ENCODE data around the gene UBE3D.
"Not testable (repeated sequence)": the region's sequence is repeated elsewhere in the genome, so short reads cannot be mapped to it uniquely, and the experiment has no call there.

Gene UBE3D

GRCh38 chr6:82955841-82956240 is 109.8 kb downstream of the UBE3D start:
- no peak for TF ChIP-seq CTCF (IDR thresholded peaks at IDR 0.05; ENCODE audit: control insufficient read depth, extremely low read depth, insufficient read depth)
- no peak overlapping the region for H3K4me3 ChIP-seq (ENCODE audit: low read depth, low read length)
- DNase-seq (ENCODE audit: low read depth): no peak

- TF ChIP-seq CTCF (IDR thresholded peaks at IDR 0.05; ENCODE audit: control insufficient read depth, extremely low read depth, insufficient read depth): no peak
- DNase-seq (ENCODE audit: low read depth): no peak
- no peak overlapping the region for H3K4me3 ChIP-seq (ENCODE audit: low read depth, low read length)
These were observed 110.6 kb downstream of the UBE3D start for GRCh38 chr6:82954937-82955577.

GRCh38 chr6:82954356-82954755 is 111.3 kb downstream of the UBE3D start:
- no peak for TF ChIP-seq CTCF (IDR thresholded peaks at IDR 0.05; ENCODE audit: control insufficient read depth, extremely low read depth, insufficient read depth)
- DNase-seq (ENCODE audit: low read depth): no peak
- no peak overlapping the region for H3K4me3 ChIP-seq (ENCODE audit: low read depth, low read length)

- TF ChIP-seq CTCF (IDR thresholded peaks at IDR 0.05; ENCODE audit: control insufficient read depth, extremely low read depth, insufficient read depth): no peak
- H3K4me3 ChIP-seq (ENCODE audit: low read depth, low read length): no peak overlapping the region
- DNase-seq (ENCODE audit: low read depth): no peak
These were observed 111.8 kb downstream of the UBE3D start for GRCh38 chr6:82953871-82954270.

GRCh38 chr6:82951935-82952334 is 113.7 kb downstream of the UBE3D start:
- TF ChIP-seq CTCF (IDR thresholded peaks at IDR 0.05; ENCODE audit: control insufficient read depth, extremely low read depth, insufficient read depth): no peak
- no peak for DNase-seq (ENCODE audit: low read depth)
- H3K4me3 ChIP-seq (ENCODE audit: low read depth, low read length): no peak overlapping the region

- no peak overlapping the region for H3K4me3 ChIP-seq (ENCODE audit: low read depth, low read length)
- no peak for DNase-seq (ENCODE audit: low read depth)
- no peak for TF ChIP-seq CTCF (IDR thresholded peaks at IDR 0.05; ENCODE audit: control insufficient read depth, extremely low read depth, insufficient read depth)
These were observed 114.3 kb downstream of the UBE3D start for GRCh38 chr6:82951389-82951788.

- not testable (repeated sequence) for DNase-seq (ENCODE audit: low read depth); H3K4me3 ChIP-seq (ENCODE audit: low read depth, low read length)
These were observed 134.7 kb downstream of the UBE3D start for GRCh38 chr6:82930915-82931314.

Data from LNCaP clone FGC (cell line).